ENCODE measurements around the gene BTN1A1.

GRCh38 chr6:26525838-26526237 is 25.7 kb downstream of the BTN1A1 start:
- no peak for TF ChIP-seq ZNF274 (IDR thresholded peaks at IDR 0.05; ENCODE audit: low read depth, low read length)
- no peak for TF ChIP-seq SUZ12 (IDR thresholded peaks at IDR 0.05; ENCODE audit: extremely low read depth, insufficient read depth, insufficient read length)
